ENCODE results near the gene ST6GALNAC1.
"Not testable (repeated sequence)": the region's sequence is repeated elsewhere in the genome, so short reads cannot be mapped to it uniquely, and the experiment has no call there.

The ST6GALNAC1 gene

GRCh38 chr17:76611758-76612157 lies 31.8 kb downstream of the ST6GALNAC1 start:
- no peak for DNase-seq (ENCODE audit: low read depth)

DNA sequence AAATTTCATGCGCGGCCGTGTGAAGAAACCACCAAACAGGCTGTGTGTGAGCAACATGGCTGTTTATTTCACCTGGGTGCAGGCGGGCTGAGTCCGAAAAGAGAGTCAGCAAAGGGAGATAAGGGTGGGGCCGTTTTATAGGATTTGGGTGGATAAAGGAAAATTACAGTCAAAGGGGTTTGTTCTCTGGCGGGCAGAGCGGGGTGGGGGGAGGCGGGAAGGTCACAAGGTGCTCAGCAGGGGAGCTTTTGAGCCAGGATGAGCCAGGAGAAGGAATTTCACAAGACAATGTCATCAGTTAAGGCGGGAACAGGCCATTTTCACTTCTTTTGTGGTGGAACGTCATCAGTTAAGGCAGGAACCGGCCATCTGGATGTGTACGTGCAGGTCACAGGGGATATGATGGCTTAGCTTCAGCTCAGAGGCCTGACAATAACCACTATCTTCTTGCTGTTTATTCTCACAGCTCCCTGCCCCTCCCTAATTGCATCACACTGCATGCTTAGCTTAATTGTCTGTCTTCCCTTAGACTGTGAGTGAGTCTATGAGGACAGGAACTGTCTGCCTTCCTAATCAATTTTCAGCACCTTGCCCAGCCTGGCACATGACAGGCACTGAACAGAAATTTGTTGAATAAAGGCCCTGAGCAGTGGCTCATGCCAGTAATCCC lies 32.3 kb downstream of the ST6GALNAC1 start:
- not testable (repeated sequence) for DNase-seq (ENCODE audit: low read depth)

DNA sequence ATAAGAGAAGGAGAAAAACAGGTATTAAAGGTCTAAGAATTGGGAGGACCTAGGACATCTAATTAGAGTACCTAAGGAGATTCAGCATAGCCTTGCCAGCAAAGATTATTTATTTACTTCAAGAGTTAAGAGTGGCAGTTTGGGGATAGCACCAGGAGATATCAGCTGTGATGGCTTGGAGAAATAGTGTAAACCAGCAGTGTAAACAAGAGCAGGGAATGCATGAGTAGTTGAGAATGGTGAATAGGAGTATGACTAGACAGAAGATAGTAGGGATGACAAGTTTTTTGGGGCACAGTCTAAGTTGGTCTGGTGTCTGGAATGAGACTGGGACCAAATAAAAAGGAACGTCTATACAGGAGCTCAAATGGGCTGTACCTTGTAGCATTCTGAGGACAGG lies 36.9 kb downstream of the ST6GALNAC1 start:
- DNase-seq (ENCODE audit: low read depth): not testable (repeated sequence)

DNA sequence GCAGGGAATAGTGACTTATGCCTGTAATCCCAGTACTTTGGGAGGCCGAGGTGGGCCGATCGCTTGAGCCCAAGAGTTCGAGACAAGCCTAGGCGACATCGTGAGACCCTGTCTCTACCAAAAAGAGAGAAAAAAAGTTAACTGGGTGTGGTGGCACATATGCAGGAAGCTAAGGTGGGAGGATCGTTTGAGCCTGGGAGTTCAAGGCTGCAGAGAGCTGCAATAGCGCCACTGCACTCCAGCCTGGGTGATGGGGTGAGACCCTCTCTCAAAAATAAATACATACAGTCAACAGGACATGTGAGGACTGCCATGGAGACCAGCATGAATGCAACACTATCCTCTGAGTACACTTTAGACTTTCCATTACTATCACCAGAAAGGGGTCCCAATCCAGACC lies 42.5 kb downstream of the ST6GALNAC1 start:
- DNase-seq (ENCODE audit: low read depth): no peak

- DNase-seq (ENCODE audit: low read depth): no peak
These were observed 43.7 kb downstream of the ST6GALNAC1 start for GRCh38 chr17:76599694-76600460.

GRCh38 chr17:76598004-76598439 lies 45.5 kb downstream of the ST6GALNAC1 start:
- DNase-seq (ENCODE audit: low read depth): no peak

DNA sequence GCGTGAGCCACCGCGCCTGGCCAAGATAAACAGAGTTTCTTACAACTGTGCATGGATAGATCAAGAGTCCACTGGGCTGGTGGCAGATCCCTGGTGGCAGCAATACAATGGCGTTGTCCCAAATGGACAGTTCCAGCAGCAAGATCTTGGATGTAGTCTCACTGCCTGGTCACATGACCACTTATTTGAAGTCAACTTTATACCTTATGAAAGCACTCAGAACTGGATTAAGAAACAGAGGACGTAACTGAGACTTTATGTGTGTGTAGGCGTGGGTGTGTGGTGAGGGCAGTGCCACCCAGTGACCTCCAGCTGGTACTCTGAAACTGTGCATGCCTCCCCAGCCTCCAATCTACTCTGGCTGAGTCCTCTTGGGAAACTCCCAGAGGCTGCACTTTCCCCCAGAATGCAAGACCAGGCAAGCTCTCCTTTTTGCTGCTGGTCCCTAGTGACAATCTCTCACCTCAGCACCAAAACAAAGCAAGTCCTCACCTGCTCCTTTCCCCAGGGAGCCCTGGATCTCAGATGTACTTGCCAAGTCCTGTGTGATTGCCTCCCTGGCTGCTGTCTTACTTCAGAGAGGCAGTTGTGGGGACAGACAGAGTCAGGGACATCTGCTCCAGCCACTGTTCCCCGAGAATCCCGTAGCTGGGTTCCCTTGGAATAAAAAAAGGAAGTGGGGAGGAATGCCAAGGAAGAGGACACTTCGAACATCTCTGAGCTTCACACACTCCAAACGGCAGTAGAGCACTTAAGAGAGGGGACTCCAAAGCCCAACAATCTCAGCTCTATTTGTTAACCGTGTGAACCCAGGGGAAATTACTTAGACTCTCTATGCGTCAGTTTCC lies 46.2 kb downstream of the ST6GALNAC1 start:
- no peak for DNase-seq (ENCODE audit: low read depth)

DNA sequence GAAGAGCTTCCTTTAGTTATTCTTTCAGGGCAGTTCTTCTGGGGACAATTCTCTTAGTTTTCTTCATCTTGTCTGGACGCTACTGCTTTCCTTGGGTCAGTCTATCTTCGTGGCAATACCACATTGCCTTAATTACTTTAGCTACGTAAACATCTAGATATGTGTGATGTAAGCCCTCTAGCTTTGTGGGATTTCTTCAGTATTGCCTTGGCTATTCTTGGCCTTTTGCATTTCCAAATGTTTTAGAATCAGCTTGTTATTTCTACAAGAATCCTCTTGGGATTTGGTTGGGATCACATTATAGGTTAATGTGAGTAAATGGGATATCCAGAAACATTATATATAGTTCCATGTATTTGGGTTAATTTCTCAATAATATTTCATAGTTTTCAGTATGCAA lies 48.9 kb downstream of the ST6GALNAC1 start:
- DNase-seq (ENCODE audit: low read depth): no peak

DNA sequence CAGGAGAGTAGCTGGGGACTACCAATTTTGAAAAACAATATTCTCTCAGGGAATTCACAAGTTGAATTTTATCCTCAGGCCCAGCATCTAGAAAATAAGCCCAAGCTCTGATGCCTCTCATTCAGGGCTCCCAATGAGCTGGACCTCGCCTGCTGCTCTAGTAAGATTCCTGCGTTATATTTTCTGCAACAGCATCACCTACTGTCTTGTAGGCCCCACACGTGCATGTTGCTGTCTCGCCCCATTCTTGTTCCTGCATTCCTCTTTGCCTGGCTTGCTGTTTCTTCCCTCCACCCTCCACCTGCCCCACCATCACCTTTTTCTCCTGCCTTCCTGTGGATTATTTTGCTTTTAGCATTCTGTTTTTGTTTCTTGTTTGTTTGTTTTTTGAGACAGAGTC lies 49.6 kb downstream of the ST6GALNAC1 start:
- no peak for DNase-seq (ENCODE audit: low read depth)

DNA sequence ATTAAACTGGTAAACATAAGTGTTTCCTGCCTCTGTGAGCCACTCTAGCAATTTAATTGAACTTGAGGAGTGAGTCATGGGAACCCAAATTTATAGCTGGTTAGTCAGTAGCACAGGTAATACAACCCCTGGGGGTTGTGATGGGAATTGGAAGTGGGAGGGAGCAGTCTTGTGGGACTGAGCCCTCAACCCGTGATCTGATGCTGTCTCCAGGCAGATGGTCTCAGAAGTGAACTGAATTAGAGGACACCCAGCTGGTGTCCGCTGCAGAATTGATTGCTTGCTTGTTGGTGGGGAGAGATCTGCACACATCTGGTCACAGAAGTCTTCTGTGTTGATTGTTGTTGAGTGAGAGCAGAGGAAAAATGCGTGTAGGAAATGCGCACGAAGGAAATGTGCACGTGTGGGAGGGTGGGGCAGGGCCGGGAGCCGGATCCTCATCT lies 50.2 kb downstream of the ST6GALNAC1 start:
- no peak for DNase-seq (ENCODE audit: low read depth)

DNA sequence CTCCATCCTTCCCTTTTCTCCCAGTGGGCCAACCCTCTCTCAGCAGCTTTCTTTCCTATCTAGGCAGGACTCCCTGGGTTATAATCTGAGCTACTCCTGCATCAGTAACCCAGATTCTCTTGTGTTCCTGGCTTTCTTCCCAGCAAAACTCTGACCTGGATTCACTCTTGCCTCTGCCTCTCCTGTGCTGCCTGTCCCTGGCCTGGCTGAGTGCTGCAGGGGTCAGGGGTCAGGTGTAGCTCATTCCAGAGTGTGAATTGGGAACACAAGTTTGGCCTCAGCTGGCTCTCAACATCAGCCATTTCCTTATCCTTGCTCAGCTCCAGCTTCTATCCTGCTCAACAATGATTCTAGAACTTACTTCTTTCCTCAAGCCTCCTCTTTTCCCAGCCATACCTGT lies 55.4 kb downstream of the ST6GALNAC1 start:
- DNase-seq (ENCODE audit: low read depth): no peak

DNA sequence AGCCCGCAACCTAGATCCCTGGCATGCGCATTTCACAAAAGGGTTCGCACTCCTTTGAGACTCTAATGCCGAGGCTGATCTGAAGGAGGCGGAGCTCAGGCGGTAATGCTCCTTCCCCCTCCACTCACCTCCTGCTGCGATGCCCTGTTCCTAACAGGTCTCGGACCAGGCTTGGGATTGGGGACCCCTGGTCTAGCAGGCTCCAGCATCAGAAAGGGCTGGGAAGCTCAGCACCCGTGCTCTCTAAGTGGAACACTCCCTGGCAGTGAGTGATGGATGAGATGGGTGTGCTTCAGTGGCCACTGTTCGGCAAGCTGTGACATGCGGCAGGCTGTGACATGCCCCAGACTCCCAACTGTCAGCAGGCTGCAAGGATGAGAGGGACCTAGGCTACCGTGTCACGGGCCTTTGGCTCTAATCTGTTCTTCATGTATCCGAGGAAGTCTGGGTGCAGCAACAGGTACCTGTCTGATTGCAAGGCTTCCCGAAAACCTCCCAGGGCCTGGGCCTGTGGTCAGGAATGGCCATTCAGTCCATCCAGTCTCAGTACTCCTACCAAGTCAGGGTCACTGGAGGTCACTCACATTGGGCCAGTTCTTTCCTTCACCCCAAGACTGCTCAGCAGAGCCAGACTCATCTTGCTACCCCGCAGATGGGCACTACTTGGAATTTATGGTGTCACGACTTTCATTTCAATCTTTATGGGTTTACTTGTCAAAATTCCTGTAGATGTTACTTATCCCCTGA lies 56.6 kb downstream of the ST6GALNAC1 start:
- no peak for DNase-seq (ENCODE audit: low read depth)

DNA sequence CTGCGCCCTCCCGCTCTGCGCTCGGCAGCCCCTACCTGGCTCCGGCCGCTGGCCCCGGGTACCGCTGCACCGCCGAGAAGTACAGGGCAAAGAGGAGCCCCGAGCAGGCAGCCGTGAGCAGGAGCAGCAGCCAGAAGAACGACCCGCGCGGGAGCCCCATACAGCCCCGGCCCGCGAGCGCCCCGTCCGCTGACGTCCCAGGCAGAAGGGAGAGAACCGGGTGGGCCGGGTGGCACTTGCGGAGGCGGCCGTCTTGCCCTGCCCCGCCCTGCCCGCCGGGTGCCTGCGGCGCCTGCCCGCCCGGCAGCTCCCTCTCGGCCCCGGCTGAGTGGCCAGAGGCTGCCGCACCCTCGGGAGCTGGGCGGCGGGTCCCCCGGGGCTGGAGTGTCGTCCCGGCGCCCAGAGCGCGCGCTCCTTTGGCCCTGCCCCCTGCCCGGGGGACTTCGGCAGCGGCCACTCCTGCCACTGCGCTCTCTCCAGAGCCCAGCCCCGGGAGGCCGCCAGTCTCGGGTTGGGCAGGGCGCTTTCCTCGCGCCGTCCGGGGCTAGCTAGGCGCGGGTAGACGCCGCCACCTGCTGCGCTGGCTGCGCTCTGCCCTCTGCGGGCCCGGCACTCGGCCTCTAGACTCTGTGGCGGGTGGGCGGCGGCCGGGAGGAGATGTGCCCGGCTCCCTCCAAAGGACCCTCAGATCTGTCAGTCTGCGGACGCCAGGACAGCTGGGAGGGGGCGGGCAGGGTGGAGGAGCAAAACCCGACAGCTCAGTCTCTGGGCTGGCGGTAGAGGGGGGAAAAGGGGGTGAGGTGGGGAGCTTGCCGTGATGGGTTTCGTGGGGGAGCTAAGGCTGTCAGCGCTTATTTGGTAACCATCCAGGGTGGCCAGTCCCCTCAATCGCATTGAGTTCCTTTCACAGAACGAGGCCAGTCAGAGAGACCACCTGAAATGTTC lies 57.6 kb downstream of the ST6GALNAC1 start, which contains the start of gene ST6GALNAC2:
TSS of gene ST6GALNAC2 (minus strand) at position 212 of the 945 bp plus-strand sequence. CDS start at position 160, 52 bp downstream.
- DNase-seq (ENCODE audit: low read depth): no peak

- no peak for DNase-seq (ENCODE audit: low read depth)
These were observed 58.4 kb downstream of the ST6GALNAC1 start for GRCh38 chr17:76585033-76585648.

DNA sequence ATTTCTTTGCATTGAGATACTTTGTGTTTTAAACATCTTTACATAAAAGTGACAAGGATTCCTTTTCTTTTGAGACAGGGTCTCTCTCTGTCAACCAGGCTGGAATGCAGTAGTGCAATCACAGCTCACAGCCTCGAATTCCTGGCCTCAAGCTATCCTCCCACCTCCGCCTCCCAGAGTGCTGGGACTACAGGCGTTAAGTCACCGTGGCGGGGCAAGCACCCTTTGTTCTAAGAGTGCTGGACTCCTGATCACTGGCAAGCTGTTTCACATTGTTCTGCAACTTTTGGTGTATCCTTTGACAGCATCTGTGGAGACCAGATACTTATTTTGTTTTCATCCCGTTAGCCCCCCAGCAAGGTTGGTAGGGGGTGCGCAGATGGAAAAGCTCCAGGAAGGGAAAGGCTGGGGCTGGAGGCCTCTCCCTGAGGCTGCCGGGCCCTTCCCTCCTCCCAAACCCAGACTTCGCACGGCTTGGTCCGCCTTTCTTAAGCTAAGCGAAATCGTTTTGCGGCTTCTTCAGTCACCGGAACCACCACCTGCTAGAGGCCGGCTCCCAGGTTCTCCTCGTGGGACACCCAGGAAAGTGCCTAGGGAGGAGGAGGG lies 59.0 kb downstream of the ST6GALNAC1 start:
- no peak for DNase-seq (ENCODE audit: low read depth)

DNA sequence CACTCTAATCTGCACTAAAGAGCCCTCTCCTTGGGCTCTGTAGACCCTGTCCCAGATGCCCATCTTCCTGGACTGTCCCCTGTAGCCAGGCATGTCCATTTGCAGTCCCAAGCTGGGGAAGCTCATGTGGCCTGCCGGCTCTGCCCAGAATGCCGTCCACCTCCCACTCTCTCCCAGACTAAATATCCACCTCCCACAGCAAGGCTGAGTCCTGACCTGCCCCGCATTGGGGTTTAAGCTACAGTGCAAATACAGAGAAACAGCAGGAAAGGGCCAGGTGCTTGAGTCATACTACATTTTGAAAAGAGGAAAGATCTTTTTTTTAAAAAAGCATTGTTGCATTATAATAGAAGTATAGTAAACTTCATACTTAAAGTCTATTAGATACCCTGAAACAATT lies 60.9 kb downstream of the ST6GALNAC1 start:
- no peak for DNase-seq (ENCODE audit: low read depth)

GRCh38 chr17:76581515-76581914 lies 62.0 kb downstream of the ST6GALNAC1 start:
- no peak for DNase-seq (ENCODE audit: low read depth)

DNA sequence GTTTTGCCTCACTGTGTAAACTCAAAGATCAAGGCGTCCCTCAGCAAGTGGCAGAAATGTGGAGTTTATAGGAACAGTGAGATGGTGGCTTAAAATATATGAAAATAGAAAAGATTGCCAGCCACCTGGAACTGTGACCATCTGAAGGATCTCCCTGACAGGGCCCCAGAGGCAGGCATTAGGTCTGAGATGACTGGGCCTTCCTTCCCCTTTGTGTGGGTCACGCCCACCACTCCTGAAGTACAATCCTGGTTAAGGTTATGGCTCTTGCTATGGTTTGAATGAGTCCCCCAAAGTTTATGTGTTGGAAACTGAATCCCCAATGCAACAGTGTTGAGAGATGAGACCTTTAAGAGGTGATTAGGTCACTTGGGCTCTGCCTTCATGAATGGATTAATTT lies 64.3 kb downstream of the ST6GALNAC1 start:
- DNase-seq (ENCODE audit: low read depth): no peak

- no peak for DNase-seq (ENCODE audit: low read depth)
These were observed 65.2 kb downstream of the ST6GALNAC1 start for GRCh38 chr17:76578376-76578775.

DNA sequence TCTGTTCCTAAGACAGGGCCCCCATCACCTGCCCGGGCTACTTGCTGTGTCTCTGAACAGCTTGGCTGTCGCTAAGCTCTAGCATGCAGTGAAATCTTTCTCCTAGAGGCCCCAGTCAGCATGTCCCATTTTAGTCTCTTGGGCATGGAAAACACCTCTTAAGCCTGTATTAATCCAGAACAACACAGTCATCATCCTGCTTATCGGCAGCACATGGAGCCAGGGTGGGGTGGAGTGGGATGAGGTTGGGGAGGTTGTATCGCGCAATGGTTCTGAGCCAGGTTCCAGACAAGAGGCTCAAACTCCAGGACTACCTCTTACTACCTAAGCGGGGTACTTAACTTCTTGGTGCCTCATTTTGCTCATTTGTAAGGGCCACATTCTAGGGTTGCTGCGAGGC lies 65.7 kb downstream of the ST6GALNAC1 start:
- no peak for DNase-seq (ENCODE audit: low read depth)
